ENCODE results near the gene CDC42BPG. TPM values are rescaled to one million over a fixed set of nuclear protein-coding genes. Genes with fewer than 3 reads are reported as not detected.

The CDC42BPG gene
- total RNA-seq, 2 experiments from 2014 or later = 0.31 to 0.61 TPM

- Mint-ChIP-seq H3K27me3 (no peaks in the 10 kb centered on the region), H3K4me1 (ENCODE audit: low read depth) (peaks cover 30% of the 10 kb centered on the region), H3K36me3 (ENCODE audit: low read depth) (no peaks in the 10 kb centered on the region), H3K9me3 (no peaks in the 10 kb centered on the region), H3K27ac (no peak overlapping the region), H3K4me3 (no peak overlapping the region)
- no peak for DNase-seq
- TF ChIP-seq, protein P1, sequence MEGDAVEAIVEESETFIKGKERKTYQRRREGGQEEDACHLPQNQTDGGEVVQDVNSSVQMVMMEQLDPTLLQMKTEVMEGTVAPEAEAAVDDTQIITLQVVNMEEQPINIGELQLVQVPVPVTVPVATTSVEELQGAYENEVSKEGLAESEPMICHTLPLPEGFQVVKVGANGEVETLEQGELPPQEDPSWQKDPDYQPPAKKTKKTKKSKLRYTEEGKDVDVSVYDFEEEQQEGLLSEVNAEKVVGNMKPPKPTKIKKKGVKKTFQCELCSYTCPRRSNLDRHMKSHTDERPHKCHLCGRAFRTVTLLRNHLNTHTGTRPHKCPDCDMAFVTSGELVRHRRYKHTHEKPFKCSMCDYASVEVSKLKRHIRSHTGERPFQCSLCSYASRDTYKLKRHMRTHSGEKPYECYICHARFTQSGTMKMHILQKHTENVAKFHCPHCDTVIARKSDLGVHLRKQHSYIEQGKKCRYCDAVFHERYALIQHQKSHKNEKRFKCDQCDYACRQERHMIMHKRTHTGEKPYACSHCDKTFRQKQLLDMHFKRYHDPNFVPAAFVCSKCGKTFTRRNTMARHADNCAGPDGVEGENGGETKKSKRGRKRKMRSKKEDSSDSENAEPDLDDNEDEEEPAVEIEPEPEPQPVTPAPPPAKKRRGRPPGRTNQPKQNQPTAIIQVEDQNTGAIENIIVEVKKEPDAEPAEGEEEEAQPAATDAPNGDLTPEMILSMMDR (IDR thresholded peaks at IDR 0.05) = no peak
- no peak for ATAC-seq
- intact Hi-C loops (cut with micrococcal nuclease) = no loop called here
- POLR2A ChIA-PET = interaction anchor here (1.0 to 5.6 kb wide), 6 partner anchors 14 to 125 kb away, joined by 3 to 51 read pairs (median 6); partner anchors contain the start of gene ARL2
- CTCF ChIA-PET = interaction anchor here (0.8 to 29.9 kb wide), 6 partner anchors 29 to 124 kb away, joined by 3 to 1168 read pairs (median 4); partner anchors contain the start of genes CDC42BPG, MEN1 and PPP2R5B
These were observed 44.5 kb upstream of the CDC42BPG start for GRCh38 chr11:64888729-64889511.

DNA sequence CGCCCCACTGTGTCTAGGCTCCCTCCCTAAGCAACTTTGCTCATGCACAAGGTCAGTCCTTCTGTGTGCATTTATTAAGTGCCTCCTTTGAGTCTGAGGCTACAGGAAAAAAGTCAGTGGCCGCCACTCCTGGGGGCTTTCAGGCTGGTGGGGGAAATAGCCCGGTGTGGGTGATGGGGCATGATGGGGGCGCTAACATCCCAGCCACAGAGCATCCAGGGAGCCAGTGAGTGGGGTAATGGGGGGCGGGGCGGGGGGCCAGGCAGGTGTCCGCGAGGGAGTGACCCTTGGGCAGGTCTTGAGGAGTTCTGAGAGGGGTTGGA is 43.9 kb upstream of the CDC42BPG start:
- H3K27ac Mint-ChIP-seq = peak overlapping the region; percentile 74
- intact Hi-C loops (cut with micrococcal nuclease) = no loop called here
- ATAC-seq = no peak
- no peaks in the 10 kb centered on the region for H3K9me3 Mint-ChIP-seq
- CTCF ChIA-PET = interaction anchor here (0.6 to 29.9 kb wide), 14 partner anchors 9 to 125 kb away, joined by 3 to 1168 read pairs (median 4); partner anchors contain the start of genes CDC42BPG, MEN1 and PPP2R5B
- TF ChIP-seq, protein P1 (IDR thresholded peaks at IDR 0.05) = no peak
- no peaks in the 10 kb centered on the region for H3K27me3 Mint-ChIP-seq
- H3K4me3 Mint-ChIP-seq = peak overlapping the region; percentile 55
- H3K4me1 Mint-ChIP-seq (ENCODE audit: low read depth) = peaks cover 33% of the 10 kb centered on the region
- no peaks in the 10 kb centered on the region for H3K36me3 Mint-ChIP-seq (ENCODE audit: low read depth)
- DNase-seq = no peak
- POLR2A ChIA-PET = interaction anchor here (1.0 to 5.6 kb wide), 6 partner anchors 13 to 40 kb away, joined by 3 to 51 read pairs (median 6); no protein-coding TSS in a partner anchor

- peaks cover 37% of the 10 kb centered on the region for H3K4me1 Mint-ChIP-seq (ENCODE audit: low read depth)
- intact Hi-C loops (cut with micrococcal nuclease) = no loop called here
- H3K27me3 Mint-ChIP-seq = no peaks in the 10 kb centered on the region
- ChIA-PET POLR2A (interaction anchor here (1.0 to 5.6 kb wide), 5 partner anchors 13 to 40 kb away, joined by 4 to 51 read pairs (median 8); no protein-coding TSS in a partner anchor), CTCF (interaction anchor here (0.6 to 29.9 kb wide), 14 partner anchors 8 to 125 kb away, joined by 3 to 1168 read pairs (median 4); partner anchors contain the start of genes CDC42BPG, MEN1 and PPP2R5B)
- H3K4me3 Mint-ChIP-seq = peak overlapping the region; percentile 55
- TF ChIP-seq, protein P1 (IDR thresholded peaks at IDR 0.05) = peak; percentile 97
- no peaks in the 10 kb centered on the region for H3K36me3 Mint-ChIP-seq (ENCODE audit: low read depth)
- ATAC-seq (peak; percentile 86), DNase-seq (peak; percentile 86)
- H3K27ac Mint-ChIP-seq = peak overlapping the region; percentile 74
- no peaks in the 10 kb centered on the region for H3K9me3 Mint-ChIP-seq
These were observed 43.4 kb upstream of the CDC42BPG start for GRCh38 chr11:64887757-64888405.

GRCh38 chr11:64887234-64887756 is 42.8 kb upstream of the CDC42BPG start:
- ChIA-PET CTCF (interaction anchor here (1.0 to 29.9 kb wide), 6 partner anchors 11 to 53 kb away, joined by 3 to 1168 read pairs (median 12); partner anchors contain the start of gene CDC42BPG), POLR2A (interaction anchor here (0.7 to 5.6 kb wide), 6 partner anchors 12 to 39 kb away, joined by 3 to 51 read pairs (median 6); no protein-coding TSS in a partner anchor)
- no peaks in the 10 kb centered on the region for H3K27me3 Mint-ChIP-seq
- H3K4me1 Mint-ChIP-seq (ENCODE audit: low read depth) = peaks cover 38% of the 10 kb centered on the region
- no peak for ATAC-seq
- TF ChIP-seq, protein P1 (IDR thresholded peaks at IDR 0.05) = no peak
- H3K36me3 Mint-ChIP-seq (ENCODE audit: low read depth) = no peaks in the 10 kb centered on the region
- DNase-seq = no peak
- H3K4me3 Mint-ChIP-seq = no peak overlapping the region
- H3K27ac Mint-ChIP-seq = peak overlapping the region; percentile 10
- no peaks in the 10 kb centered on the region for H3K9me3 Mint-ChIP-seq
- intact Hi-C loops (cut with micrococcal nuclease) = no loop called here
